ENCODE data around the gene NTNG1. TPM values are rescaled to one million over a fixed set of nuclear protein-coding genes. Genes with fewer than 3 reads are reported as not detected.

Gene NTNG1
- total RNA-seq, 6 experiments from 2014 or later = not detected

- no peak overlapping the region for H3K4me3 ChIP-seq
- intact Hi-C loops (cut with DNase I) = no loop called here
- no peaks in the 10 kb centered on the region for H3K36me3 ChIP-seq
- TF ChIP-seq CTCF (IDR thresholded peaks at IDR 0.05) (no peak), POLR2A (IDR thresholded peaks at IDR 0.05) (no peak)
- no peak for DNase-seq
- WGBS (ENCODE audit: insufficient coverage, low coverage, low lambda C conversion rate, missing lambda C conversion rate) = 54% methylated on average over 3 of the region's 3 CpGs
- no peaks in the 10 kb centered on the region for H3K9me3 ChIP-seq
- H3K27me3 ChIP-seq = no peaks in the 10 kb centered on the region
- no peak overlapping the region for H3K27ac ChIP-seq
- H3K4me1 ChIP-seq = no peaks in the 10 kb centered on the region
- no peak for ATAC-seq
Measured at GRCh38 chr1:107098961-107099360, 41.9 kb upstream of the NTNG1 start.

GRCh38 chr1:107100331-107100984 is 40.4 kb upstream of the NTNG1 start:
- no peak for TF ChIP-seq CTCF (IDR thresholded peaks at IDR 0.05)
- ATAC-seq = no peak
- H3K27me3 ChIP-seq = no peaks in the 10 kb centered on the region
- DNase-seq = no peak
- H3K4me1 ChIP-seq = no peaks in the 10 kb centered on the region
- H3K4me3 ChIP-seq = no peak overlapping the region
- no peak overlapping the region for H3K27ac ChIP-seq
- 57% methylated on average over 3 of the region's 3 CpGs for WGBS (ENCODE audit: insufficient coverage, low coverage, low lambda C conversion rate, missing lambda C conversion rate)
- H3K9me3 ChIP-seq = no peaks in the 10 kb centered on the region
- intact Hi-C loops (cut with DNase I) = no loop called here
- H3K36me3 ChIP-seq = no peaks in the 10 kb centered on the region

- H3K4me3 ChIP-seq = no peak overlapping the region
- no peaks in the 10 kb centered on the region for H3K4me1 ChIP-seq
- intact Hi-C loops (cut with DNase I) = no loop called here
- H3K27ac ChIP-seq = no peak overlapping the region
- ATAC-seq = no peak
- DNase-seq = no peak
- WGBS (ENCODE audit: insufficient coverage, low coverage, low lambda C conversion rate, missing lambda C conversion rate) = 79% methylated on average over 3 of the region's 3 CpGs
- no peaks in the 10 kb centered on the region for H3K36me3 ChIP-seq
- no peaks in the 10 kb centered on the region for H3K9me3 ChIP-seq
- H3K27me3 ChIP-seq = no peaks in the 10 kb centered on the region
- TF ChIP-seq CTCF (IDR thresholded peaks at IDR 0.05) (no peak), POLR2A (IDR thresholded peaks at IDR 0.05) (no peak)
Measured at GRCh38 chr1:107105914-107106313, 34.9 kb upstream of the NTNG1 start.

- Histone ChIP-seq H3K27ac (no peak overlapping the region), H3K27me3 (no peaks in the 10 kb centered on the region), H3K36me3 (no peaks in the 10 kb centered on the region), H3K9me3 (no peaks in the 10 kb centered on the region), H3K4me1 (no peaks in the 10 kb centered on the region), H3K4me3 (no peak overlapping the region)
- TF ChIP-seq POLR2A (IDR thresholded peaks at IDR 0.05) (no peak), CTCF (IDR thresholded peaks at IDR 0.05) (no peak)
- intact Hi-C loops (cut with DNase I) = no loop called here
- ATAC-seq (no peak), DNase-seq (no peak)
- WGBS (ENCODE audit: insufficient coverage, low coverage, low lambda C conversion rate, missing lambda C conversion rate) = 36% methylated on average over 4 of the region's 4 CpGs
Measured at GRCh38 chr1:107110326-107110725, 30.5 kb upstream of the NTNG1 start.

- no peaks in the 10 kb centered on the region for H3K36me3 ChIP-seq
- intact Hi-C loops (cut with DNase I) = no loop called here
- ATAC-seq (no peak), DNase-seq (no peak)
- TF ChIP-seq CTCF (IDR thresholded peaks at IDR 0.05) = no peak
- no peak for TF ChIP-seq POLR2A (IDR thresholded peaks at IDR 0.05)
- H3K27ac ChIP-seq = no peak overlapping the region
- H3K27me3 ChIP-seq = no peaks in the 10 kb centered on the region
- H3K9me3 ChIP-seq = no peaks in the 10 kb centered on the region
- no peak overlapping the region for H3K4me3 ChIP-seq
- H3K4me1 ChIP-seq = no peaks in the 10 kb centered on the region
Measured at GRCh38 chr1:107116306-107116790, 24.5 kb upstream of the NTNG1 start.

Data from right lobe of liver (tissue), 6 donors.